Ammon's horn (tissue), 1 donor: Measurements from ENCODE around the gene HYAL1.

Experiments
- DNase-seq: peaks from one replicate; pipeline ENCODE4 v3.0.0-alpha.2; 2016; ENCODE audit warnings: low spot score

The HYAL1 gene

GRCh38 chr3:50334339-50335075 lies 31.1 kb upstream of the HYAL1 start:
- DNase-seq, result no peak

GRCh38 chr3:50333744-50334328 lies 30.5 kb upstream of the HYAL1 start:
- no peak for DNase-seq

DNA sequence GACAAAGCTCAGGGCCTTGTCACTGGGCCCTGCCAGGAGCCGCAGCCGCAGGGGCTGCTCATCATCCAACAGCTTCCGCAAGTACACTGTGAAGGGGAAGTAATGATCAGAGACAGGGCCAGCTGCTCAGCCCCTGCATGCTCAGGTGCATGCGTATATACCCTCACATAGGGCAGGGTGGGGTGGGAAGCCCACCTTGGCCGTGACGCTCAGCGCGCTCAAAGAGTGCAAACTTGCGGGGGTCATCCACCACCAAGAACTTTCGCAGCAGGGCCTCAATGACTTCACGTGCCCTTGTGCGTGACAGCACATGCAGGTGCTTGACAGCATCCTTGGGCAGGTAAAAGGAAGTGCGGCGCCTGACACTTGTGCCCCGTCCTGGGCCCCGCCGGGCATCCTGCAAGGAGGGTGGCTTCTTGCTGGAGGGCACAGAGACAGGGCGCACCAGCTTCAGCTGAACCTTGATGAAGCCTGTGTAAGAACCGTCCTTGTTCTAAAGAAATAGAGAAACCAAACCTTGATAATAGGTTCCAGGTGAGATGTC lies 28.1 kb upstream of the HYAL1 start:
- DNase-seq, result no peak

- no peak for DNase-seq
Measured at GRCh38 chr3:50330330-50330729, 27.0 kb upstream of the HYAL1 start.

DNA sequence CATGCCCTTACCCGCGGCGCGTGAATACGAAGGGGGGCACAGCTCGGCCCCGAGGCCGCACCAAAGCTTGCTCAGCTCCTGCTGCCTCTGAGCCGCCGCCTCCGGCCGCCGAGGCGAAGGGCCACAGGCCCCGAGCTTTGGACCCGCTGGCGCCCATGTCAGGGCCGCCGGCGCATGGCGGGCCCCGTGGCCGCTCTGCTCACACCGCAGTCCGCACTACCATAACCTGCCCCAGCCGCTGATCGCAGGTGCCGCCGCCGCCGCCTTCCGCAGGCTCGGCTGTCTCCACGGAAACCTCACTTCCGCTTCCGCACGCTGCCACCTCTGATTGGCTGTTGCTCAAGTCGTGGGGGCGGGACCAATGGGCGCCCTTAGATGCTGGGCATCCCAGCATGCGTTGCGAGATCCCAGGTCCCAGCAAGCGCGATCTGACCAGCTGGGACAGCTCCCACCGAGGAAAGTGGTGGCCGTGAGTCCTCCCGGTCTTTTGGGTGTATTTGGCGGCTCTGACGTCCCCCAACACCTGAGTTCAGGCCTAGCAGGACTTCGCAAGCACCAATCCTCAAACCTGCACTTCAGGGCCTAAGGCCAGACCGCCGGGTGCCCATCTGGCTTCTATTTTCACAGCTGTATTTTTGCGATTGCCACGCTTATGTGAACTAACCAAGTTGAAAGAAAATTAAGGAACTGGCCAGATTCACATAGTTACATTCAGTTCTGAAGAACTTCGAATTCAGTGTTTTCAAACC lies 24.7 kb upstream of the HYAL1 start, which contains the start of gene TUSC2:
TUSC2 (minus strand) TSS at position 281 of the 749 bp plus-strand sequence; CDS start at position 157, 124 bp downstream.
- DNase-seq, result peak; percentile 99

GRCh38 chr3:50327129-50327528 lies 23.8 kb upstream of the HYAL1 start:
- no peak for DNase-seq

DNA sequence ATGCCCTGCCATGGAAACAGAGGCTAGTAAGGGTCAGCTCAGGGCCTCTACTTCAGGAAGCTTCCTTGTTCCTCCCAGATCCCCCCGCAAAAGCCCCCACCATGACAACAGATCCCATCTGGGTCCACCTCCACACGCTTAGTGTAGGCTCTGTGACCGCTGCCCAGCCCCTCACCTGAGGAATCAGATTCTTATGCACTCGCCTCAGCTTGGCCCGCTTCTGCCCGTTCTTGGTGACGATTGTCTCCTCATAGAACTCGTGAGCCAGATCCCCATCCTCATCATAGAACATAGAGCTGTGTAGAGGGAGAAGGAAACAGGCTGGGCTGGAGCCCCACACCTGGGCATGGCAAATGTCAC lies 22.8 kb upstream of the HYAL1 start:
- DNase-seq, result no peak

DNA sequence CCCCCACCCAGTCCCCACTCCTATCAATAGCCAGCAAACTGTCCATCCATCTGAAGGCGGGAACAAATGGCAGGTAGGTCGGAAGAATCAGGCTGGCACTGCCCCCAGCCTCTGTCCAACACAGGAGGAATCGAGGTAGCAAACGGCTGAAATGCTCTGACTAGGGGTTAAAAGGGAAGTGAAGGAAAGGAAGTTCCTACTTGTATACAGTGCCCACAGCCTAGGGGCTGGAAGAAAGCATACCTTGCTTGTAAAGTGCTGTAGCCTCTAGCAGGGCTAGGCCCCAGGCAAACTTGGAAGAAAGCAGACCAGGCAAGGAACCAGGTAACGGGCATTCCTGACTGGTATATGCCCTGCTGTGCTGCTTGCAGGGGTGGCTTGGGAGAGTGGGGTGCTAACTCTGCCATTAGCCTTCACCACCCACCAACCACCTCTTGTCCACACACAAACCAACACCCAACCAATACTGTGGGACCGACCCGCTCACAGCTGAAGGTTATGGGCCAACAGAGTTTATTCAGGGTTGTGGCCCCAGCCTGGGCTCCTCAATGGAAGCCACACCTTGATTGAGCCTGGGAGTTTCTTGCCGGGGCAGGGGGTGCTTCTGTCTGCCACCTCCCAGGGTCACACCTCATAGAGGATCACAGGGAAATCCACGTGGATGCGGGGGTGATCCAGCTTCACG lies 22.3 kb upstream of the HYAL1 start:
- DNase-seq, result no peak

GRCh38 chr3:50325113-50325480 lies 21.7 kb upstream of the HYAL1 start:
- no peak for DNase-seq

DNA sequence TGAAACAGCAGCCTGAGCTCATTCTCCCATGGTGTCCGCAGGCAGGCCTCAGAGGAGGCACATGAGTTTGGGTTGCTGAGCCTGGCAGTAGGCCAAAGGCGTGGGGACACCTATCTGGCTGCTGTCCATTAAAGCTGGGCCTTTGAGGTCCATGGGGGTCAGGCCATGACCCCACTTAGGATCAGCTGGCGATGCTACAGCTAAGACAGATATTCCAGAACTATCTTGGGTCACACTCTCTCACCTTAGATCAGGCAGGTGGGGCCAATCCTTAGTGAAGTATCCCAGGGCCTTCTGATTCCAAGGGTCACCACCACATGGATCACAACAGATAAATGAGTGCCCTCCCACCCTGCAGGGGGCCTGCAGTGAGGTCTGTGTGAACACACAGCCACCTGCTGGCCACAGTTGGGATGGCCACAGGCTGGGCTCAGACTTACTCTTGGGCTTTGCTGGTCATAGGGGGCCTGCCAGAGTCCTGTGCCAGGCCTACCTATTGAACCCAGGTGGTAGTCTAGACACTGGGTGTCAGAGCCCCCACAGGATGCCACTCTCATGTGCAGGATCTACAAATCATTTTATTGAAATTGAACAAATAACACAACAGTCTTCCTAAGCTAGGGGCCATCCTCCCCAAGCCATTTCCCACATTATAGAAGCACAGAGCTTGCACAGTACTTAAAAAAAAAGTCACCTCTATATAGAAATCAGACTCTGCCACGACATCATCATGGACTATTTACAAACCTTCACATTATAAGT lies 21.2 kb upstream of the HYAL1 start:
- peak; percentile 78 for DNase-seq

GRCh38 chr3:50323614-50324199 lies 20.3 kb upstream of the HYAL1 start:
- DNase-seq, result no peak

DNA sequence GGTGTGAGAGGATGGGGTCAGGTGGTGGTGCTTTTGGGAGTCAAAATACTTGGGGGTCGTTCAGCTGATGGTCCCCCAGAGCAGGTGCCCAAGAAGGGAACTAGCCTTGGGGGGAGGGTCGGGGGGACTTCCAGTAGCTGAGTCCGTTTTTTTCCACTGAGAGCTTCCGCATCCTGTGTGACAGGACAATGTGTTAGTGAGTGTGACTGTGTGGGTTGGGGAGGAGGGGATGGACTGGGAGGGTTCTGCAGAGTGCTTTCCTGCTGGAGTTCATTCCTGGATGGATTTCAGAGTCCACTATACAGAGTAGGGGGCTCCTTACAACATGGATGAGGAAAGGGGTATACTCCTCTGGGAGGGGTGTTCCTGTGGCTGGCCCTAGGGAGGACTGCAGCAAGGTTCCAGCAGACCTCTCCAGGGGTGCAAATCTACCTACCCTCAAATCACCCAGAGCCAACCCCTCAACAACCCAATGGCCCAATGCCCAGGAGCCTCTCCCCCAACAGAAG lies 19.8 kb upstream of the HYAL1 start:
- DNase-seq, result no peak

- DNase-seq, result no peak
Measured at GRCh38 chr3:50322386-50323091, 19.2 kb upstream of the HYAL1 start, which contains the start of gene HYAL2. HYAL2 (minus strand) TSS chr3:50322745; CDS start chr3:50320489, 2,256 bp downstream.

- DNase-seq, result no peak
Measured at GRCh38 chr3:50322115-50322385, 18.7 kb upstream of the HYAL1 start.

GRCh38 chr3:50321336-50322114 lies 18.2 kb upstream of the HYAL1 start:
- peak; percentile 93 for DNase-seq

DNA sequence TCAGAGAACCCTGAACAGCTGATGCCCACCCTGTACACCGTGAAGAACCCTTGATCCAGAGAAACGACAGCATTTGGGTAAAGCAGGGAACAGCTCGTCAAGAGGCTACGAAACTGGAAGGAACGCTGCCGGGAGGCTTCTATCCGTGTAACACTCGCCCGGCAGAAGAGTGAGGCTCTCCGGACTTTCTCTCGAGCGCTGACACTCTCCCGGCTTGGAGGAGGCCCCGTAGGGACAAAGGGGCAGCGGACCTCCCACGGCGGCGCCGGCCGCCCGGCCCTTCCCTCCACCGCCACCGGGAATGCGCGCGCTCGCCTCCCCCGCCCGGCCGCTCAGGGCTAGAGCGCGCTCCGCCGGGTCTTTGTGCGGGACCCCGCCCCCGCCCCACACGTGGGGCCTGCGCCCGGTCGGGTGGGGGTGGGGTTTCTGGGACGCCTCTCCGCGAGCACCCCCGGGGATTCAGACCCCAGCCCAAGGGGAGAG lies 17.5 kb upstream of the HYAL1 start:
- DNase-seq, result peak; percentile 84

GRCh38 chr3:50319894-50320625 lies 16.7 kb upstream of the HYAL1 start:
- DNase-seq, result no peak

DNA sequence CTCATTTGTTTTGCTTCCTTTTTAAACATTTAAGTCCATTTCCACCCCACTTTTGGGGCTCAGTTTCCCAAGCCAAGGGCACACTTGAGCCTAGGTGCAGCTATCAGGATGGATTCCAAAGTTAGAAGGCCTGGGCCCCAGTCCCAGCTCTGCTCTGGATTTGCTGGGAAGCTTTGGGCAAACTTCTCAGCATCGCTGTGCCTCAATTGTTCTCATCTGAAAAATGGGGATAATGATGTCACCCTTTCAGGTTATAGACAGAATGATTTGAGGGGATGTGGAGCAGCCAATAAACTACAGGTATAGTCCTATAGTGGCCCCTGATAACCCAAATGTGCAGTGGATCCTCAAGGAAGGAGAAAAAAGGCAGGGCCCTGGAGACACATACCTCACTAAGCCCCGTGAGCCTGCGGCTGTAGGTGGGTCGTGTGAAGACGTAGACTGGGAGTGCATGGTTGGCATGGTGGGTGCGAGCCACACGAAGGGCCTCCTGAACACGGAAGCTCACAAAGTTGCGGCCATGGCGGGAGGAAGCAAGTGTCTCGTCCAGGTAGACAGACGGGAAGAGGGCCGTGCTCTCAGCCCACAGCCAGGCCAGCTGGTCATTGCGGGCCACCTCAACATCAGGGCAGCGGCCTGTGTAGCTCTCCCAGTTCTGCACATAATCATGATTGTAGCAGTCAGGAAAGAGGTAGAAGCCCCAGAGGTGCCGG lies 16.0 kb upstream of the HYAL1 start:
- no peak for DNase-seq
